ENCODE data around the gene IMPG2.

DNA sequence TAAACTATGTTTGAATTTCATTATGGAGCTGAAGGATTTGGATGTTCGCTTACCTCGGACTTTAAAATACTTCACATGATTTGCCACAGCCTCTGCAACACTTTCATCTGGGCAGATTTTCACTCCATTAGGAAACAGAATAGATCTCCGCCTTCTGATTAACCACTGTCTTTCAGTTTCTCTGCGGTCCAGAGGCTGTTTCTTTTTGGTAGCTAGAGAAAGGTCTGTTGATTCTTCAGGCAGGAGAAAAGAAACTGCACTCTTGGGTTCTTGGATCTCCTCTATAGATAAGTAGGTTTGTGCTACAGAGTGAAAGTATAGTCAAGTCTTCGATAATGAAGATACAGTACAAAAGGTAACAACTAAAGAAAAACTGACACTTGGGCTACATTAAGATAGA, 844 bp downstream of the IMPG2 start:
- no peak for TF ChIP-seq EZH2 (IDR thresholded peaks at IDR 0.05; ENCODE audit: insufficient read depth, poor library complexity, severe bottlenecking)
- TF ChIP-seq EZH2phosphoT487 (IDR thresholded peaks at IDR 0.05; ENCODE audit: insufficient read depth, low read depth) = no peak

Measured in GM23248 (cell line).